Epithelial cell of esophagus (primary cell): ENCODE results near the gene PTGS2.
A peak's percentile ranks its signal among the peaks of the same experiment; 100 is the strongest.

Experiments used
- DNase-seq: peaks from one replicate; pipeline ENCODE4 v3.0.0; 2010; ENCODE audit warnings: low read depth
- H3K4me3 ChIP-seq: 2 replicates; pipeline ENCODE4 v1.5.1; 2011; ENCODE audit warnings: mild to moderate bottlenecking, low read length, control low read depth
- TF ChIP-seq, protein P1 (sequence below): IDR thresholded peaks from 2 replicates; pipeline ENCODE4 v1.5.1; 2011; ENCODE audit warnings: low read depth, mild to moderate bottlenecking, low read length, control low read depth, inconsistent platforms; ENCODE audit not compliant: insufficient read depth; ENCODE audit errors: missing control alignments

Gene PTGS2

DNA sequence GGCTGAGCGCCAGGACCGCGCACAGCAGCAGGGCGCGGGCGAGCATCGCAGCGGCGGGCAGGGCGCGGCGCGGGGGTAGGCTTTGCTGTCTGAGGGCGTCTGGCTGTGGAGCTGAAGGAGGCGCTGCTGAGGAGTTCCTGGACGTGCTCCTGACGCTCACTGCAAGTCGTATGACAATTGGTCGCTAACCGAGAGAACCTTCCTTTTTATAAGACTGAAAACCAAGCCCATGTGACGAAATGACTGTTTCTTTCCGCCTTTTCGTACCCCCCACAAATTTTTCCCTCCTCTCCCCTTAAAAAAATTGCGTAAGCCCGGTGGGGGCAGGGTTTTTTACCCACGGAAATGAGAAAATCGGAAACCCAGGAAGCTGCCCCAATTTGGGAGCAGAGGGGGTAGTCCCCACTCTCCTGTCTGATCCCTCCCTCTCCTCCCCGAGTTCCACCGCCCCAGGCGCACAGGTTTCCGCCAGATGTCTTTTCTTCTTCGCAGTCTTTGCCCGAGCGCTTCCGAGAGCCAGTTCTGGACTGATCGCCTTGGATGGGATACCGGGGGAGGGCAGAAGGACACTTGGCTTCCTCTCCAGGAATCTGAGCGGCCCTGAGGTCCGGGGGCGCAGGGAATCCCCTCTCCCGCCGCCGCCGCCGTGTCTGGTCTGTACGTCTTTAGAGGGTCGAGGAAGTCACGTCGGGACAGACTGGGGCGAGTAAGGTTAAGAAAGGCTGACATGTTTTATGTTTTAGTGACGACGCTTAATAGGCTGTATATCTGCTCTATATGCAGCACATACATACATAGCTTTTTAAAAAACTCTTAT lies at the start of gene PTGS2:
Gene PTGS2, minus strand, starts transcription at position 179 of the 817 bp plus-strand sequence. Its CDS starts 133 bp downstream, at position 46.
- TF ChIP-seq, protein P1, sequence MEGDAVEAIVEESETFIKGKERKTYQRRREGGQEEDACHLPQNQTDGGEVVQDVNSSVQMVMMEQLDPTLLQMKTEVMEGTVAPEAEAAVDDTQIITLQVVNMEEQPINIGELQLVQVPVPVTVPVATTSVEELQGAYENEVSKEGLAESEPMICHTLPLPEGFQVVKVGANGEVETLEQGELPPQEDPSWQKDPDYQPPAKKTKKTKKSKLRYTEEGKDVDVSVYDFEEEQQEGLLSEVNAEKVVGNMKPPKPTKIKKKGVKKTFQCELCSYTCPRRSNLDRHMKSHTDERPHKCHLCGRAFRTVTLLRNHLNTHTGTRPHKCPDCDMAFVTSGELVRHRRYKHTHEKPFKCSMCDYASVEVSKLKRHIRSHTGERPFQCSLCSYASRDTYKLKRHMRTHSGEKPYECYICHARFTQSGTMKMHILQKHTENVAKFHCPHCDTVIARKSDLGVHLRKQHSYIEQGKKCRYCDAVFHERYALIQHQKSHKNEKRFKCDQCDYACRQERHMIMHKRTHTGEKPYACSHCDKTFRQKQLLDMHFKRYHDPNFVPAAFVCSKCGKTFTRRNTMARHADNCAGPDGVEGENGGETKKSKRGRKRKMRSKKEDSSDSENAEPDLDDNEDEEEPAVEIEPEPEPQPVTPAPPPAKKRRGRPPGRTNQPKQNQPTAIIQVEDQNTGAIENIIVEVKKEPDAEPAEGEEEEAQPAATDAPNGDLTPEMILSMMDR = peak; percentile 64
- peak within 1 kb of the TSS; percentile 80 for H3K4me3 ChIP-seq
- DNase-seq = peak; percentile 98

DNA sequence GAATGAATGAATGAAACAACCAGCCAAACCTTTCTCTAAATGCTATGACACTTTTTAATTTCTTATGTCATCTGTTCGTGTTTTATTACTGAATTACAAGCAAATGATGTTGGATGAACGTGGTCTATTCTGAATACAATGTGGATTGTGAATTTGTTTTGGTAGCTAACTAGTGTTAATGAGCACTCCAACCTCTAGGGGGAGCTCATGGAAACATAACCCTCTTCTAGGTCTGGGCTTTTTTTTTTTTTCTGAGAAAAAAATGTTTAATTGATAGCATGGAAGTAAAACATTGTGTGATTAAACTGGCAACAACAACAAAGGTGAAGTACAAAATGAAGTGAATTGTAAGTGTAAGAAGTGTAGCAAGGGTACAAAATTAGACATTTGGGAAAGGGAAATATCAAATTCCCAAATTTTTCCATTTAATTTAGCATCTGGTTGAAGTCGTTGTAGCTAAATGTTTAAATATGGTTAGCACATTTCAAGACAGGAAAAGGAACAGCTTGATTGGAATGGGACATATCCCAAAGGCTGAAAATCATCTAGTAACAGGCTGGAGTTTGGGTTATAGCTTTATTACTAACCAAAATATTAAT lies 42.6 kb upstream of the PTGS2 start:
- TF ChIP-seq, protein P1 = peak; percentile 75
- DNase-seq = peak; percentile 63

DNA sequence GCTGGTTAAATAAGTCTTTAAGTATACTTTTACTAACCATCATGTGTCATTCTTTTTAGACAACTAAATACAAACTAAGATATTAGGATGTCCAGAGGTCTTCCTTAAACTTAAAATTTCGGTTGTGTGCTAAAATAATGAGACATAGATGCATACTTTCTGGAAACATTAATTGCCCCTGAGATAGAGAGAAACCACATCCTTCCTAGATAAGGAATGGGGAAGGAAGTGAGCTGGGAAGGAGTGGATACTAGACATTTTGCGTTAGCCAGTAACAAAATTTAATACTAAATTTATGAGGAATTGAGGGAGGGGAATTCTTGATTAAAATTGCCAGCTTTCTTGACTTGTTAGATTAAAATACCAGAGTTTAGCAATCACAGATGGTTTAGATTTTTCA lies 37.1 kb upstream of the PTGS2 start:
- no peak for DNase-seq
- H3K4me3 ChIP-seq = no peak overlapping the region
- TF ChIP-seq, protein P1 = no peak

More for the DNA sequence above, 42.6 kb upstream of the PTGS2 start:
- no peak overlapping the region for H3K4me3 ChIP-seq

DNA sequence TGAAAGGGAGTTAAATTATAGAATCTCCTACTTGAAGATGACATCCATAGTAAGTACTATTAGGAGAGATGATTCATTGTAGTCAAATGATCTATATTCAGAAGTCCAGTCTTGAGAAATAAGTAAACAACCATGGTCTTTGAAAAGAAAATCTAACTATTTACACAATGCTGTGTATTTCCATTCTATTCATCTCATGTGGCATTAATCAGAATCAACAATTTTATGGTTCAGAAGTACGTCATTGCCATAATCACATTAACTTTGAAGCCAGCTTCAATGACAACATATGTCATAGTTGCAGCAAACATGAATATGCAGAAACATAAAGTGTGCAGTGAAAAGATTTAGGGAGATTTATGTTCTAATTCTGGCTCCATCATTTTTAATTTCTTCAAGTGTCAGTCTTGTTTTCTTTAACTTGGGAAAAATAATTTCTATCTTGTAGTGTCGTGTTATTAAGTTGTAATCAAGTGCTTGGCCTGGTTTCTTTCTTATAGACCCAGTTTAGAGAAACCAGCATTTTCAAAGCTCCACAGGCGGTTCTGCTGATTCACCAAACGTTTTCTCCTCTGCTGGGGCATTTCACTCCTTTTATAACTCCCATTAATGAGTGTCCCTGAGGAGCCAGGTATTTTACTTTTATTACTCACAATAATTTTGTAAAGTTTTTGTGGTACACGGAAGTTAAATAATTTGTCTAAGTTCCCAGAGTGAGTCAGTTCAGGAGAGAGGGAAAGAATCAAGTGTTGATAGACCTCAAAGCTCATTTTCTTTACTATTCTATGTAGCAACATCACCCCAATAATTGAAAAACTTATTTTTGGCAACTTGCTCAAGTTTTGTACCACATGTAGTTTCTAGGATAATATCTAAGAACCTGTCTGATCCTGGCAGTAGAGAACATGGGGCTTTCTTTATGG lies 35.9 kb upstream of the PTGS2 start:
- no peak overlapping the region for H3K4me3 ChIP-seq
- TF ChIP-seq, protein P1 = no peak
- peak; percentile 53 for DNase-seq

DNA sequence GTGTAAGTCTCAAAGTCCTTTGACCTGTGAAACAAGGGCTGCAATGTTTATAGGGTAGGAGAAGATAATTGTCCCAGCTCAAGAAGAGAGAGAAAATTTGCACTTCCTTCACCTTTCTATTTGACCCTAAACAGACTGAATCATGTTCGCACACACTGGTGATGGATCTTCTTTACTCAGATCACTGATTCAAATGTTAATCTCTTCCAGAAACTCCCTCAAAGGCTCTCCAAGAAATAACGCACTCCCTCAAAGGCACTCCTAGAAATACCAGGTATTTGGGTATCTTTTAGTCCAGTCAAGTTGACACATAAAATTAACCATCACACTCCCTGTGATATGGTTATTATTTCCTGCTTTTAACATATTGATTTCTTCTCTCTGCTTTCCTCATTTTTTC lies 30.5 kb upstream of the PTGS2 start:
- TF ChIP-seq, protein P1 = no peak
- DNase-seq = no peak

DNA sequence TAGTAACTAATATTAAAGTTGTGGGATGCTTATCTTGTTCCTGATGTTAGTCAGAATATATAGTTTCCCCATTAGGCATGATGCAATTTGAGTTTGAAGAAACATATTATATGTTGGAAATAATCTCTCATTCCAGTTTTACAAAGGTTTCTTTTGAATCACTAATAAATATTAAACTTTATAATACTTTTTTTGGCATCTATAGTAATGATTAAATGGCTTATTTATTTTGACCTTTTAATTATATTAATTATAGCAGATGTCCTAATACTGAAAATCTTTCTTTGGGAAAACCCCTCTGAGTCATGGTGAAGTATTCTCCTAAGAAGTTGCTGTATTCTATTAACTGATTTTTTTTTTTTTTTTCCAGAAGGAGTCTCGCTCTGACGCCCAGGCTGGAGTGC lies 28.5 kb upstream of the PTGS2 start:
- TF ChIP-seq, protein P1 = no peak
- DNase-seq = peak; percentile 59
- H3K4me3 ChIP-seq = no peak overlapping the region

More for the DNA sequence above, 30.5 kb upstream of the PTGS2 start:
- H3K4me3 ChIP-seq = no peak overlapping the region
